Neural crest cell (in vitro differentiated cells): Measurements from ENCODE around the gene DTWD1. TPM values are rescaled to one million over a fixed set of nuclear protein-coding genes. Genes with fewer than 3 reads are reported as not detected.

Experiments used
- DNase-seq: peaks from one replicate; pipeline ENCODE4 v3.0.0; 2021; ENCODE audit warnings: low read depth, mixed read lengths, low spot score
- H3K27ac Mint-ChIP-seq: one replicate; pipeline ENCODE4 v1.8.0; 2021; ENCODE audit warnings: mild to moderate bottlenecking, mixed read lengths; ENCODE audit not compliant: unreplicated experiment
- H3K27me3 Mint-ChIP-seq: 2 replicates; pipeline ENCODE4 v1.8.0; 2021; ENCODE audit warnings: low read depth, mild to moderate bottlenecking, mixed read lengths
- H3K36me3 Mint-ChIP-seq: 2 replicates; pipeline ENCODE4 v1.8.0; 2021; ENCODE audit warnings: low read depth, mild to moderate bottlenecking, mixed read lengths
- H3K4me1 Mint-ChIP-seq: 2 replicates; pipeline ENCODE4 v1.8.0; 2021; ENCODE audit warnings: mixed read lengths
- H3K4me3 Mint-ChIP-seq: one replicate; pipeline ENCODE4 v1.8.0; 2021; ENCODE audit warnings: mild to moderate bottlenecking, mixed read lengths
- H3K9me3 Mint-ChIP-seq: 2 replicates; pipeline ENCODE4 v1.8.0; 2021; ENCODE audit warnings: mixed read lengths
- CTCF ChIP-seq: fragments of 200-600 bp; sonication (generic); conservative IDR thresholded peaks from 2 replicates; pipeline ENCODE4 v1.5.0; 2021; ENCODE audit warnings: antibody characterized with exemption, mild to moderate bottlenecking
- total RNA-seq: library from RNA; stranded (reverse); gene quantifications from 2 replicates; pipeline ENCODE4 v1.2.1, GENCODE V29; 2021

Gene DTWD1
- total RNA-seq, 1 donor from 2014 or later = 27.8 TPM

GRCh38 chr15:49678655-49679054 lies 57.8 kb downstream of the DTWD1 start:
- Mint-ChIP-seq H3K4me3 (no peak overlapping the region), H3K4me1 (no peaks in the 10 kb centered on the region), H3K36me3 (no peaks in the 10 kb centered on the region), H3K27ac (no peak overlapping the region), H3K9me3 (no peaks in the 10 kb centered on the region), H3K27me3 (peaks cover 2% of the 10 kb centered on the region)
- DNase-seq = no peak
- no peak for TF ChIP-seq CTCF

- Mint-ChIP-seq H3K4me1 (peaks cover 3% of the 10 kb centered on the region), H3K9me3 (no peaks in the 10 kb centered on the region), H3K27ac (no peak overlapping the region), H3K36me3 (no peaks in the 10 kb centered on the region), H3K4me3 (no peak overlapping the region), H3K27me3 (peaks cover 2% of the 10 kb centered on the region)
- no peak for DNase-seq
- no peak for TF ChIP-seq CTCF
Measured at GRCh38 chr15:49686599-49686998, 65.8 kb downstream of the DTWD1 start.

- TF ChIP-seq CTCF = no peak
- Mint-ChIP-seq H3K9me3 (no peaks in the 10 kb centered on the region), H3K27me3 (no peaks in the 10 kb centered on the region), H3K4me3 (no peak overlapping the region), H3K36me3 (no peaks in the 10 kb centered on the region), H3K27ac (peak overlapping the region; percentile 50), H3K4me1 (peaks cover 5% of the 10 kb centered on the region)
- no peak for DNase-seq
Measured at GRCh38 chr15:49688135-49688790, 67.4 kb downstream of the DTWD1 start.

- DNase-seq = no peak
- Mint-ChIP-seq H3K36me3 (no peaks in the 10 kb centered on the region), H3K9me3 (no peaks in the 10 kb centered on the region), H3K27ac (peak overlapping the region; percentile 76), H3K27me3 (no peaks in the 10 kb centered on the region), H3K4me3 (no peak overlapping the region), H3K4me1 (peaks cover 5% of the 10 kb centered on the region)
- TF ChIP-seq CTCF = no peak
Measured at GRCh38 chr15:49692514-49693090, 71.8 kb downstream of the DTWD1 start.

GRCh38 chr15:49693498-49693897 lies 72.7 kb downstream of the DTWD1 start:
- no peaks in the 10 kb centered on the region for H3K27me3 Mint-ChIP-seq
- H3K4me1 Mint-ChIP-seq = peaks cover 5% of the 10 kb centered on the region
- no peaks in the 10 kb centered on the region for H3K36me3 Mint-ChIP-seq
- no peak for TF ChIP-seq CTCF
- no peak overlapping the region for H3K4me3 Mint-ChIP-seq
- H3K27ac Mint-ChIP-seq = no peak overlapping the region
- H3K9me3 Mint-ChIP-seq = no peaks in the 10 kb centered on the region
- DNase-seq = no peak
